GM19193 (cell line): ENCODE results near the gene TRIB2.

Experiments
- POLR2A ChIP-seq: IDR thresholded peaks from 4 replicates; pipeline ENCODE4 v1.6.1; 2011; ENCODE audit not compliant: insufficient read depth, insufficient read length; ENCODE audit errors: extremely low read depth

TRIB2 gene

DNA sequence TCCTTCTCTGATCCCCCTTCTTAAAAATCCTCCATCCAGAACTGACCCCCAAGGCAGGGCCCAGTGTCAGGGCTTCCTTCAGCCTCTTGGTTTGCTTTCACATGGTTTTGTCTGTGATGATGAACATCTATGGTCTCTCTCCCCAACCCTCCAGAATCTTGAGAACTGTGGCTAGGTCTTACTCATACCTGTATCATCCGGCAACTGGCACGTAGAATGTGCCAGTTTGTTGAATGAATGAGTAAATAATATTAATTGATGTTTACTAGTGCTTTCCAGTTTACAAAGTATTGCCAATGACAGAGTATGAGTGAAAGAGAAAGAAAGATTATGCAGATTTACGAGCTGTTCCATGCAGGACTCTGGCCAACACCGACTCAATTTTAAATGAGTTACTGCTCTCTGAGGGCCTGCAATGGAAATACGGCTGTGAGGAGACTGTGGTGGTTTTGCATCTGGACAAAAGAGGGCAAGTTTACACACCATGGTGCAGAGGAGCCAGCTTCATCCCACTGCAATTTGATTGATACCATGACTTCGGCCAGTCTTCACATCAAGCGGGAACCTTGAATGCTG lies 29.9 kb upstream of the TRIB2 start:
- TF ChIP-seq POLR2A: no peak

DNA sequence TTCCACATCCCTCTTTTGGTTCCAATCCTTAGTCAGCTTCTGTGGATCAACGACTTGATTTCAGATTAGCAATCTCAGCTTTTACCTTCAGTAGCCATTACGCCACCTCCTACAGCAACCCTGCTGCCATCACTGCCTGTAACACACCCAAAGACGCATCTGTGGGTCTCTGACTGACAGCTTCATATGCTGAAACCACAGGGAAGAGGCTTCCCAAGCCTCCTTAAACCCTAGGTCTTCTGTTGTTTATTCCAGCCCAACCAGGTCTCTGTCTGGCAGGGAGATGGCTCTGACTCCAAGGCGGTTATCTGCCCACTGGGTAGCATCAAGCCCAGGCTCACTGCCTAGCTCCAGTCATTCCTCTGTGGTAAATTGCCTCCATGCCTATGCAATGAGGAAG lies 28.6 kb upstream of the TRIB2 start:
- no peak for TF ChIP-seq POLR2A

DNA sequence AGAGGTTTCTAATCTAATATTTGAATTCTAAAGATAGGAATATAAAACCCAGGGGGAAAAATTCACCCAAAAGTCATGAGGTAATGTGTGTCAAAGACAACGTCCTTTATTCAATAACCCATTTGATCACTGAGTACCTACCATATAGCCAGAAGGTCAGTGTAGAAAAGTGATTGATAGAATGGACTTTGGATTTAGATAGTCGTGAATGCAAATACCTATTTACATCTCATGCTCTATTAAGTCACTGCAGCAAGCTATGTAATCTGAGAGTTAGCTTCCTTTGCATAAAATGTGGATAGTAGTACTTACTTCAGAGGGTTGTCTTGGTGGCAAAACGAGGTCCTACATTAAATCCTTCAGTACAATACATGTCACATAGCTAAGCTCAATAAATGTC lies 27.8 kb upstream of the TRIB2 start:
- no peak for TF ChIP-seq POLR2A

DNA sequence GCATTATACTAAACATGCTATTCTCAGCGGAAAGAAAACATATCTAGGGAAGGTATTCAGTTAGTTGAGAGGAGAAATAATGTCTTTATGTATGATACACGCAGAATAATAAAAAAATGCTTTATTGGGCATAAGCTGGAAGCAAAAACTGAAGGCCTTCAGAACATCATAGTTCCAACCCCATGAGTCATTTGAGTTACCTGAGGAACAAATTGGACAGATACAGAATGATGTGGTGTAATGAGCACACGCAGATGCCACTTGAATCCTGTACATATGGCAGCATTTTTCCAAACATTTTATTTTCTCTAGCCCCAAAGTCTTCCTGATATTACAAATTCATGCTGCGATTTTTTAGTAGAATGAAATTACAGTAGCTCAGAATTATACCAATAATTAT lies 23.2 kb upstream of the TRIB2 start:
- no peak for TF ChIP-seq POLR2A

DNA sequence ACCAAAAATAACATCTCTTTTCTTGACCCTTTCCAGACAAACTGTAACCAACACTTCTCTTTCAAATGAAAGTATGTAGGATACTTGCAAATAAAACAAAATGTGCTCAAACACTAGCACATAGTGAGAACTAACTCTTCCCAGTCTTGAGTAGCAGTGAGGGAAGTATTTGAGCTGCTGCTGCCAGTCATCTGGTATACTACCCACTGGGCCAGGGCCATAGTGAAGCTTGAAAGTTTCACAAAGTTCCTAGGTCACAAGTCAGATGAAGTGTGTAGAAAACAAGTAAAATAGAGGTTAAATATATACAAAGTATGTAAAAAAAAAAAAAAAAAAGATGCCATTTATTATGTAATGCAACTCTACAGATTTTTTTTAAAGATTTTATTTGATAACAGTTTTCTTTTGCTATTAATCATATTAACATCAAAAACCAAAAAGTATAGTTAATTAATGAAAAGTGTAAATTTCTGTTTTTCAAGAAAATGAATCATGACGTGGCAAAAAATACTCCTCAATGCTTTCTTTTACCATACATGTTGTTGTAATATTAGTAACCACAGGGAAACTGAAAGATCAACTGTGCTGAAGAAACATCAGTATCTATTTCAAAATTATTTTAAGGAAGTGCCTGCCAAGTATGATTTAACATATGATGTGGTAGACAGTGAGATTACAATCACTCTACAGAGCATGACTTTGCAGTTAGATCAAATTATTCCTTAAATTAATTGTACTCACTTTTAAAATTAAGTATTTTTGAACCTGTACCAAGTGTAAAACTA lies 21.6 kb upstream of the TRIB2 start:
- no peak for TF ChIP-seq POLR2A

DNA sequence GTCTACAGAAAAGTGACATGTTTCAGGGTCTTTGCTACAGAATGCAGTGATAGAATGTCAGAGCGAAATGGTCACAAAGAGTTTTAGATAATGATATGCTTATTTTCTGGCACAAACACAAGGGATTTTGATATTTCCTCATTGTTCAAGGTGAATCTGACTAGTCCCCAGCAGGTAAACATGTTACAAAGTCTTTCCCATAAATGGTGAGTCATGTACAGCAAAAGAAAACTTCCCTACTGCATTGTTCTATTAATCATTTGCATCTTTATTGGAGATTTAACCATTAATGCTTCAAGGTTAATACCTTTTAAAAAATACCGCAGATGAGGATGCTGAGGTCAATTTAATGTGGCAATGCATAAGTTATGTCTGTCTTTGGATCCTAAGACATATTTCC lies 19.1 kb upstream of the TRIB2 start:
- TF ChIP-seq POLR2A: no peak

DNA sequence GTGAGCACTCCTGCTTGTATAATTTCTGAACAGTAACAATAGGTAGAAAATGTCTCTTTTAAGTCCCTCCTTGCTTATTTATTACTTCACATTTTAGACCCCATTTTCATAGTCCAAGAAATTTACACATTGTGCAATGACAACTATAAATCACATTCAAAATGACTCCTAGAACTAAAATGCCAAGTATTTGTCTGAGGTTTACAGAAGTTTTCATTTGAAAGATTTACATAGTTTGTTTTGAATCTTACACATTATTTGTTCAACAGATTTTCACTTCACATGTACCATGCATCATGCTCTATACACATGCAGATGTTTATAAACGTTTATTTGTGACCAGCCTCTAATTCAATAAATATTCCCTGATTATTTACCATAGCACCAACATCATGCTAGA lies 15.7 kb upstream of the TRIB2 start:
- TF ChIP-seq POLR2A: no peak

DNA sequence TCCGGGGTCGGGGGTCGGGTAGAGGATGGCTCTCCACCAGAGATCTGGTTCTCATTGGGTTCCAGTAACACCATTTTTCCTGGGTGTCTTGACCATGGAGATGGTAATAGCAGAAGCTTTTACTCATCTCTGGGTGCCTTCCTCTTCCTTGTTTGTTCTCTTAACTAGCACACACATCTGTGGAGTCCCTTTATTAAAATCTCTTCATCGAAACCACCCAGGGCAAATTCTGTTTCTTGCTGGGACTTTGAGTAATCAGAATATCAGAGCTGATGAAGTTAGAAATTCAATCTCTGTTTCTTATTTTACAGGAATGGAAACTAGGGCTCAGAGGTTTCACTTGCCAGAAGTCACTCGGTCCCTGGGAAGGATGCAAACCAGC lies 15.0 kb upstream of the TRIB2 start:
- no peak for TF ChIP-seq POLR2A

DNA sequence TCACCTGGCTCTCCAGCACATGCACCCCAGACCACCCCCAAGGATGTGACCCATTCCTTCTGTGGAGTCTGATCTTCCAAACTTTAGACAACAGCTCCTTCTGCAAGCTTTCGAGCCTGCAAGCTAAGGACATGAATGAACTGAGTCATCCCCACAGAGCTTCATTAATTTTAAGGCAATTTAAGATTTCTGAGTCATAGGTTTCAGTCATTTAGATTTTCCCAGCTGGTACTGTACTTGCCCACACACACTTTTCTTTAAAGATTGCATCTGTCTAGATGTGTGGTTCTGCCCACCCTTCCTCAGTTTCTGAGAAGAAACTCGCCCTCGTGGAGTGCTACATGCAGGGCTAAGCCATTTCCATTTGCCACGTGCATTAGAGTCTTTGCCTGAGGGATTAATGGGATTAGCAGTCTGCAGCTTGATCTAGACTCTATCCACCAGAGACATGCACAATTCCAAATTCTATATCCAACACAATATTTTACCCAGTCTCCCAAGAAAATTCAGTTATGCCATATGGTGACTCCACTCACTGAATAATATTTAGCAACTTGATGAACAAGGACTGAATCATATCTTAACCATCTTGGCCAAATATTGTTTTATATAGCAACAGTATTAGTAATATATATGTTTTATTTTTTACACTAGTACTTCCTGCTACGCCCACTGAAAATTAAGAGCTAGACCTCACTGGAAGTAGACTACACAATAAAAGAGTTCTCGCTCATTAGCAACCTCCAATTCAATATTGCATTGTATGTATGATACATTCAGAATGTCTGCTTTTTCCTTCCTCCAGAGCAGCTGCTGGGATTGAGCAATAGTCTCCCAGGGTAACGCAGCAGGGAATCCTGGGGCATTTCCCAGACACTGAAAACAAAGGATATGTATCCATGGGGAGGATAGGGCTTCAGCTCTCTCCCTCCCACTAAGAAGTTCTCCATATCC lies 14.3 kb upstream of the TRIB2 start:
- no peak for TF ChIP-seq POLR2A

DNA sequence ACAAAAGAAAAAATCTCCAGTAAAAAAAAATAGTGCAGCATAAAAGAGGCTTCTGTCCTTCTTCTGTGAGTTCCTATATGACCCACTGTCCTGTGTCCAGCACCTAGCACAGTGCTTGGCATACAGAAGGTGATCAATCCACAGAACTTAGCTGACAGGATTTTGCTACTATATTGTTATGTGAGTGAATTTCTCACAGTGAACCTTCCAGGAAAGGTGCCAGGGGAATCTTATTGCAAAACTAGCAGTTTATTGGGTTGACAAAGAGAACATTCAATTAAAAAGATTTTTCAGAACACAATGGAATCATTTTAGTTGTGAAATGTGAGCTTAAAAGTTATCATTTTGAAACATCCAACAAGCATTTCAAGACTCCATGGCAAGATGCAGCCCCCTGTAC lies 12.4 kb upstream of the TRIB2 start:
- no peak for TF ChIP-seq POLR2A

DNA sequence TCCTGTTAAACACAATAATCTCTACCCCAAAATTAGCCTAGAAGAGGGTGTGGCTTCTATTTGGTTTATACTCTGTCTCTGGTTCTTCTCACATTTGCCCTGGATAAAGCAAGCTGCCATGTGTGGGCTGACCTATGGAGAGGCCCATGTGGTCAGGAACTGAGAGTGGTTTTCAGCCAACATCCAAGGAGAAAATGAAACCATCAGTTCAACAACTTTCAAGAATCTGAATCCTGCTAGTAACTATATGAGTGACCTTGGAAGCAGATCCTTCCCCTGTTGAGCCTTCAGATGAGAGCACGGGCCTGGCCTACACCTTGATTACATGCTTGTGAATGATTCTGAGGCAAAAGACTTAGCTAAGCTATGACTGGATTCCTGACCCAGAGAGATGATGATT lies 11.5 kb upstream of the TRIB2 start:
- no peak for TF ChIP-seq POLR2A

DNA sequence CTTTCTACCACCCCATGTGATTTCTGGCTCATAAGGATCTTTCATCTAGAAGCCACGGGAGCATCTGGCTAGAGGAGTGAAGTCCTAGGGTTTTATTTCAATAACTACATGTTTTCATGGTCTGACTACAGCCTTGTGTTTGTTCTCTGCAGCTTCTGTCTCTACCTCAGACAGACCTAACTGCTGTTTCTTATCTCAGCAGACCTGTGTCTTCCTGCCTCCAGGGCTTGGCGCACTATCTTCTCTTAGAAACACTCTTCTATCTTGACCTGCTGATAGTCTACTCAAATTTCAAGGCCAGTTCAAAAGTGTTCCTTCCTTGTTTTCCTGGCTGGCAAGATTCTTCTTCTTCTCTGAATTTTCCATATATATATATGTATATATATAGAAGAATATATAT lies 11.0 kb upstream of the TRIB2 start:
- TF ChIP-seq POLR2A: no peak

DNA sequence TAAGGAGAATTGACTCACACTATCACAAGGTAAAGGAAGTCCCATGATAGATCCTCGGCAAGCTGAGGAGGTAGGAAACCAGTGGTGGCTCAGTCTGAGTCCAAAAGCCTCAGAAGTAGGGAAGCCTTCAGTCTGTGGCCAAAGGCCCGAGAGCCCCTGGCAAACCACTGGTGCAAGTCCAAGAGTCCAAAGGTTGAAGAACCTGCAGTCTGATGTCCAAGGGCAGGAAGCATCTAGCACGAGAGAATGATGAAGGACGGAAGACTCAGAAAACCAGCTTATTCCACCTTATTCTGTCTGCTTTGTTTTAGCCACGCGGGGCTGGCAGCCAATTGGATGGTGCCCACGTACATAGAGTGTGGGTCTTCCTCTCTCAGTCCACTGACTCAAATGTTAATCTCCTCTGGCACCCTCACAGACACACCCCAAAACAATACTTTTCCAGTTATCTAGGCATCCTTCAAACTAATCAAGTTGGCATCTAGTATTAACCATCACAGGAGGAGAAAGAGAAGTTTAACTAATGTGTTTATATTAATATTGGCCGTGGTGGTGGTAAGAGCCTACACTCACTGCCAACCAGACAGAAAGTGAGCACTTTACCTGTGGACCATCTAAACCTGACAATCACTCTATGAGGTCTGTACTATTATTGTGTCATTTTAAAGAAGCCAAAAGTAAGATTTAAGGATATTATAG lies 8.1 kb upstream of the TRIB2 start:
- TF ChIP-seq POLR2A: no peak

DNA sequence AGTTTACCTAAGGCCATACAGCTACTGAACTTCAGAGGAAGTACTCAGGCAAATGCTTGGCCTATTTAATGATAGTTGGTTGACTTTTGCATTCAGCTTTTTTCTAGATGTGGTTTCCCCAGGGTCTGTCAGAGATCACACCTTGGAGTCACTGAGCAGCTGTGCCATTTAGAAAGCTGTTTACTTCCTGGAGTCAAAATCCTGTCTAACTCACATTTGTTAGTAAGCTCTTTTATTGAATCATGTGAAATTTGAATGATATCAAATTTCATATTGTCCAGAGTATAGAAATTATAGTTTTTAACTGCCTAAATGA lies 7.6 kb upstream of the TRIB2 start:
- no peak for TF ChIP-seq POLR2A

DNA sequence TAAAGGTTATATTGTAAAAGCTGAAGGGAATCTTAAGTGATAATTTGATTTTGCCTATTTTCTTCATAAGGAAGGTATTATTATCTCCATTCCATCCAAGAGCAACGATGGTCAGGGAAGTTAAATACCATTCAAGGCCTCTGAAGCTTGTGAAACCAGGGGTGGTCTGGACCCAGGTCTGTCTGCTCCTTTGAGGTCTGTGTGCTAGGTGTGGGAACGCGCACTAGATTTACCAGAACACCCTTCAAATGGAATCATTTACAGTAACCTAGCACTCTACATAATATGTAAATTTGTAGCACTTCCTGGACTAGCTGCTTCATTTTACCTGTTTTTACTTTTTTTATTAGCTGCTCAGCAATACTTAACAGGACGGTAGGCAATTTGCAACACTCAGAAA lies 6.4 kb upstream of the TRIB2 start:
- TF ChIP-seq POLR2A: no peak

DNA sequence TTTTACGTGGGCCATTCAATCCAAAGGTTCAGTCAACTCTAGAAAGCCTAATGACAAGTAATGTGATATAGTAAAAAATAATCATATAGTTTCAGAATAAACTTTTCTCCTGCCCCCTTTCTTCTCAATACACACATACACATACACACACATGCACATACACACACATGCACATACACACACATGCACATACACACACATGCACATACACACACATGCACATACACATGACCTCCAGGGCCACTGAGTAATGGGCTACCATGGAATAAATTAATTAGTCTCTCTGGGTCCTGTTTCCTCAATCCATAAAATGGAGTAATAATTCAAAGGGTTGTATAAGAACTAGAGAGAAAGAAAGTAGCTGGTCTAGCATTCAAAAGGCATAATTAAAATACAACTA lies 5.4 kb upstream of the TRIB2 start:
- TF ChIP-seq POLR2A: no peak

DNA sequence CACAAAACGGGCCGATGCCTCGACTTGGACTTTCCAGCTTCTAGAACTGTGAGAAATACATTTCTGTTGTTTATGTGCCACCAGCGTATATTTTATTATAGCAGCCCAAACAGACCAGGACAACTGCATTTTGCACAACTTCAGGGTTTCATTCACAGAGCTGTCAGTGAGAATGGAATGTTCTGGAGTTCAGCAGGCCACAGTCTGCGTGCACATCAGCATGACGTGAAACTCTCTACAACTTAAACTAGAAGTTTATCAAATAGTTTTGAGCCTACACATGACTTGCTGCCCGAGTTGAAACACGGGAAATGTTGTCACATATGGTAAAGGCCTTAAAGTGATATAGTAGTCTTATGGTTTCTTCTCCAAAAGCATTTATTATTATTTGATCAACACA lies 3.9 kb upstream of the TRIB2 start:
- TF ChIP-seq POLR2A: no peak
